Endothelial cell (in vitro differentiated cells): ENCODE data around the gene TMEM52B. TPM values are rescaled to one million over a fixed set of nuclear protein-coding genes. Genes with fewer than 3 reads are reported as not detected.

Experiments
- DNase-seq: peaks from one replicate; pipeline ENCODE4 v3.0.0; 2021; ENCODE audit warnings: low spot score
- H3K27ac Mint-ChIP-seq: one replicate; pipeline ENCODE4 v1.8.0; 2021; ENCODE audit warnings: mixed read lengths, inconsistent platforms; ENCODE audit not compliant: unreplicated experiment
- H3K27me3 Mint-ChIP-seq: one replicate; pipeline ENCODE4 v1.8.0; 2021; ENCODE audit warnings: mild to moderate bottlenecking, moderate library complexity, mixed read lengths, inconsistent platforms; ENCODE audit not compliant: unreplicated experiment
- H3K36me3 Mint-ChIP-seq: one replicate; pipeline ENCODE4 v1.8.0; 2021; ENCODE audit warnings: mild to moderate bottlenecking, low read depth, mixed read lengths, inconsistent platforms; ENCODE audit not compliant: unreplicated experiment
- H3K4me1 Mint-ChIP-seq: one replicate; pipeline ENCODE4 v1.8.0; 2021; ENCODE audit warnings: mild to moderate bottlenecking, mixed read lengths, inconsistent platforms; ENCODE audit not compliant: unreplicated experiment
- H3K4me3 Mint-ChIP-seq: one replicate; pipeline ENCODE4 v1.8.0; 2021; ENCODE audit warnings: mild to moderate bottlenecking, mixed read lengths, inconsistent platforms; ENCODE audit not compliant: unreplicated experiment
- H3K9me3 Mint-ChIP-seq: one replicate; pipeline ENCODE4 v1.8.0; 2021; ENCODE audit warnings: mixed read lengths, inconsistent platforms; ENCODE audit not compliant: unreplicated experiment
- total RNA-seq: library from RNA; stranded (reverse); fragmentation: NEBNext Ultra II Directional; extraction: Animal tissue kit (Norgen Biotek cat#: 25700); gene quantifications from one replicate; pipeline ENCODE4 v1.2.1, GENCODE V29; 2021; ENCODE audit not compliant: unreplicated experiment
- TF ChIP-seq, protein P1 (sequence below): fragments of 200-600 bp; sonication (generic); IDR thresholded peaks from one replicate; pipeline ENCODE4 v1.5.0; 2021; ENCODE audit warnings: antibody characterized with exemption; ENCODE audit not compliant: unreplicated experiment

The TMEM52B gene
- total RNA-seq, 1 donor from 2014 or later: not detected

DNA sequence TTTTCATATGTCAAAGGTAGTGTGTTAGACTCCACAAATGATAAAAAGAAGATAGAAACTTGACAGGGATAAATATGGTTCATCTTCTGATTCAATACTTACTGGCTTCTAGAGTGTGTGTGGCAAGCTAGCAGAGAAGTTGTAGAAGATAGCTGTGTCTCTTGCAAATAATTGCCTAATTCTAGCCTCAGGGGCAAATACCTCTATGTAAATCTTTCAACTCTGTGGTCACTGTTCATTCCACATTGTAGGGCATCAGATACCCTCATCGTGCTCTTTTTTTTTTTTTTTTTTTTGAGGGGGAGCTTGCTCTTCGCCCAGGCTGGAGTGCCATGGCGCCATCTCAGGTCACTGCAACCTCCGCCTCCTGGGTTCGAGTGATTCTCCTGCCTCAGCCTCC, 8.6 kb upstream of the TMEM52B start:
- Mint-ChIP-seq H3K4me1 (no peaks in the 10 kb centered on the region), H3K27ac (no peak overlapping the region), H3K4me3 (no peak overlapping the region), H3K9me3 (no peaks in the 10 kb centered on the region), H3K36me3 (no peaks in the 10 kb centered on the region), H3K27me3 (no peaks in the 10 kb centered on the region)
- TF ChIP-seq, protein P1, sequence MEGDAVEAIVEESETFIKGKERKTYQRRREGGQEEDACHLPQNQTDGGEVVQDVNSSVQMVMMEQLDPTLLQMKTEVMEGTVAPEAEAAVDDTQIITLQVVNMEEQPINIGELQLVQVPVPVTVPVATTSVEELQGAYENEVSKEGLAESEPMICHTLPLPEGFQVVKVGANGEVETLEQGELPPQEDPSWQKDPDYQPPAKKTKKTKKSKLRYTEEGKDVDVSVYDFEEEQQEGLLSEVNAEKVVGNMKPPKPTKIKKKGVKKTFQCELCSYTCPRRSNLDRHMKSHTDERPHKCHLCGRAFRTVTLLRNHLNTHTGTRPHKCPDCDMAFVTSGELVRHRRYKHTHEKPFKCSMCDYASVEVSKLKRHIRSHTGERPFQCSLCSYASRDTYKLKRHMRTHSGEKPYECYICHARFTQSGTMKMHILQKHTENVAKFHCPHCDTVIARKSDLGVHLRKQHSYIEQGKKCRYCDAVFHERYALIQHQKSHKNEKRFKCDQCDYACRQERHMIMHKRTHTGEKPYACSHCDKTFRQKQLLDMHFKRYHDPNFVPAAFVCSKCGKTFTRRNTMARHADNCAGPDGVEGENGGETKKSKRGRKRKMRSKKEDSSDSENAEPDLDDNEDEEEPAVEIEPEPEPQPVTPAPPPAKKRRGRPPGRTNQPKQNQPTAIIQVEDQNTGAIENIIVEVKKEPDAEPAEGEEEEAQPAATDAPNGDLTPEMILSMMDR: no peak
- no peak for DNase-seq

DNA sequence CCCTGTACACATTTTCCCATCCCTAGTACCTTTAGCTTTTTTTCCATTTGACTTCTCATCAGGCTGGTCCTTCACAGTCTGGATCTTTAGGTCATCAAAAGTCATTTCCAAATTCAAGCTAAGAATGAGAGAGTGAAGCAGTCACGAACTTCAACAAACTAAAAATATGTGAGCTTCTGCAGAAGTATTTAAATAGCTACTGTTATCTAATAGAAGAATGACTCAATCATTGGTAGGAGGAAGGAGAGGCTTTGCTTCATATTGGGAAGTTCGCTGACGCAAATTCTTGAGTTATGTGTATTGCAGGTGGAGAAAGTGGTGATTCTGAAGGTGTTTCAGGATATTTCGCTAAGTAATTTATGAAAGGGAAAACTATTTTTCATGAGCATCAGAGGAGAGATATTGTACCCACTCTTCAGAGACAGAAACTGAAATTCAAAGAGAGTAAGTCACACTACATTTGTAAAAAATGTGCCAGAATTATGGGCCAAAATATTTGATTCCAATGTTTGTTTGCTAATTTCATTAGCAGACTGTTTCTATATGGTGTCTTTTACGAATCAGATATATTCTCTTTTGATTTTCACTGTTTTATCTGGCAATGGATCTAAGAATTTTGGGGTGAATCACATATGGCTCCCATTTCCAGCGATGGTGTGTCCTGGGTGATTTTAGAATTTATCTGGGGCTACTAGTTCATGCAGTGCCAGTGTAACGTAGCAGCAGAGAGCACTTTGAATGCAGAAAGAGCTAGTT, 6.7 kb upstream of the TMEM52B start, which contains the start of gene OLR1:
Gene OLR1, minus strand, starts transcription at position 160 of the 756 bp plus-strand sequence. Its CDS starts 55 bp downstream, at position 105.
- Mint-ChIP-seq H3K9me3 (no peaks in the 10 kb centered on the region), H3K36me3 (no peaks in the 10 kb centered on the region), H3K27ac (no peak within 1 kb of the TSS), H3K4me1 (no peaks in the 10 kb centered on the region), H3K4me3 (no peak within 1 kb of the TSS), H3K27me3 (no peaks in the 10 kb centered on the region)
- no peak for DNase-seq
- TF ChIP-seq, protein P1: no peak

DNA sequence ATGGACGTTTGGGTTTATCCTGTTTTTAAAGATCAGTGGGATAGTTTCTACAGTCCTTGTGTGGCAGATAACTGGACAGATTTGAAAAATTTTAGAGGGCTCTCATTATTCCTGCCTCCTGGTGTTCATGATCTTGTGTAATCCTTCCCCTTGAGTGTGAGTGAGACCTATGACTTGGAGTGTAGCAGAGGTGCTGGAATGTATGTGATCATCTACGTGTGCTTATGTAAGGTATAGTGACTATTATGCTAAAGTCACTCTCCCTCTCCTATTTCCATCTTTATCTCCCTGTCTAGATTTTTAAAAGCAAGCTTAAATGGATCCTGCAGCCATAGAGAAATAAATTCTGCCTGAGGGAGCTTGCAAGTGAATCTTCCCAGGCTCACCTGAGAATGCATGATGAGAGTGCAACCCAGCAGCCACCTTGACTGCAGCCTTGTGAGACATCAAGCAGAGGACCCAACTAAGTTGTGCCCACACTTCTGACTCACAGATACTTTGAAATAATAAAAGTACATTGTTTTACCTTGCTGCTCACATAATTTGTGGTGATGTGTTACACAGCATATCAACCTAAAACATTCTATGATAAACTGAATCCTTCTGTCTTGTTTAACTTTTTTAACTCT, 3.7 kb upstream of the TMEM52B start:
- peaks cover 7% of the 10 kb centered on the region for H3K4me1 Mint-ChIP-seq
- TF ChIP-seq, protein P1: no peak
- H3K4me3 Mint-ChIP-seq: no peak overlapping the region
- H3K27me3 Mint-ChIP-seq: peaks cover 2% of the 10 kb centered on the region
- H3K27ac Mint-ChIP-seq: no peak overlapping the region
- DNase-seq: no peak
- H3K36me3 Mint-ChIP-seq: no peaks in the 10 kb centered on the region
- no peaks in the 10 kb centered on the region for H3K9me3 Mint-ChIP-seq

DNA sequence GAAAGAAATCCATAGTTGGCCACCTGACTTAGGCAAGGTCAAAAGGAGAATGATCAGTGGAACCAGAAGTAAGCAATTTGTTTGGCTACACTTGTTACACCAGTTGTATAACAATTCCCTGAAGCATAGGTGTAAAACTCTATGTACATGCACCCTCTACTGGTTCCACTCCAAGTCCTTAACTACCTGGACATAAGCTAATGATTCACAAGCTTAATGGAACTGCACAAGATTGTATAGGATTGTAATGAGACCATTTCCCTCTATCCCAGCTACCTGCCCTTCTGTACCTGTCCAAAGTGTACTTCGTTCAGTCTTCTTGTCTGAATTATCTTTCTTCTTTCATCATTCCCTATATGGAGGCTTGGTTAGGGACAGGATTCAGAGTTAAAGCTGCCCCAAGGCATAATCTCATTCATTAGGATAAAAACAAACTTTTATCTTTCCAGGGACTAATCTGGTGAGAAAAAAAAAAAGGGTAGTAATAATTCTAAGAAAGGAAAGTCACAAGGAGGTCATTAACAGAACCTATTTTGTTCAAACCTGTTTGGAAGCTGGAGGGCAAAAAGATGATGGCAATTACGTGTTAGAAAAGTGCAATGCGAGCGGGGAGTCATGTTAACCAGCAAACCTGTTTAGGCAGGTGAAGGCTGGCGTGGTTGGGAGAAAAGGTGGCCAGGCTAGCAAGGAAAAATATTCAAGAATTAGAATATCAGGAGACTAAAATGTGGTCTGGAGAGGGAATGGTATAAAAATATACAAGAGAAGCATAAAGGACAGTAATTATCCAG, 2.8 kb upstream of the TMEM52B start:
- Mint-ChIP-seq H3K36me3 (no peaks in the 10 kb centered on the region), H3K27ac (no peak overlapping the region), H3K4me1 (peaks cover 7% of the 10 kb centered on the region), H3K4me3 (no peak overlapping the region), H3K9me3 (no peaks in the 10 kb centered on the region), H3K27me3 (peaks cover 2% of the 10 kb centered on the region)
- TF ChIP-seq, protein P1: no peak
- no peak for DNase-seq
